ENCODE data around the gene VPS9D1. TPM values are rescaled to one million over a fixed set of nuclear protein-coding genes. Genes with fewer than 3 reads are reported as not detected.

VPS9D1 gene
- total and polyA plus RNA-seq, 2 of the 4 experiments (the other 2 are of a cell fraction), result 1.8 to 20.3 TPM

- TF ChIP-seq CHD1 (IDR thresholded peaks at IDR 0.05; ENCODE audit: low read depth, low read length), result no peak
- TF ChIP-seq USF2 (IDR thresholded peaks at IDR 0.05; ENCODE audit: low read depth, low read length), result no peak
- TF ChIP-seq POLR2A (IDR thresholded peaks at IDR 0.05; ENCODE audit: low read depth, low read length), result no peak
- H3K23ac ChIP-seq (ENCODE audit: low read depth, low read length), result no peak overlapping the region
- no peak overlapping the region for H2BK120ac ChIP-seq (ENCODE audit: low read depth, low read length)
- no peak overlapping the region for H4K8ac ChIP-seq (ENCODE audit: low read depth in 2 of 2, low read length in 2 of 2)
- H3K79me1 ChIP-seq (ENCODE audit: low read depth in 1 of 2, low read length in 2 of 2), result peaks cover 0 to 3% of the 10 kb centered on the region in 2 experiments; a peak in 1 of 4 replicates
- POLR2A ChIA-PET (ENCODE audit: unreplicated experiment), result no interaction called here
- 100% methylated on average over 2 of the region's 9 CpGs; no CpG with 5 or more reads in 1 of the 2 experiments for WGBS, 2 experiments (ENCODE audit: extremely low coverage in 2 of 2, insufficient read length in 1 of 2)
- H4K5ac ChIP-seq (ENCODE audit: low read depth, low read length), result no peak overlapping the region
- H3K4me3 ChIP-seq (ENCODE audit: insufficient read depth, low read depth, low read length), result no peak overlapping the region
- no peaks in the 10 kb centered on the region for H3K4me1 ChIP-seq (ENCODE audit: control insufficient read depth, insufficient read depth, low read length)
- no peak overlapping the region for H2BK5ac ChIP-seq (ENCODE audit: low read depth, low read length, poor library complexity, severe bottlenecking)
- no peak for DNase-seq
- no peak overlapping the region for H3K4me2 ChIP-seq (ENCODE audit: low read depth, low read length)
- in situ Hi-C loops (cut with MboI; ENCODE audit: low sequenced_read_pairs), result no loop called here
- CTCF ChIA-PET, result no interaction called here
- H3K4ac ChIP-seq (ENCODE audit: low read depth, low read length), result no peak overlapping the region
- no peaks in the 10 kb centered on the region for H3K9me3 ChIP-seq (ENCODE audit: control insufficient read depth, insufficient read depth, low read length)
- no TSS peak for BruUV-seq (replicated peaks)
- no peaks in the 10 kb centered on the region for H3K9me1 ChIP-seq (ENCODE audit: insufficient read depth, low read length)
- H2AK5ac ChIP-seq (ENCODE audit: low read depth, low read length), result no peak overlapping the region
- H2BK15ac ChIP-seq (ENCODE audit: low read depth, low read length), result no peak overlapping the region
- no peak for ATAC-seq (ENCODE audit: low read depth)
- no peak overlapping the region for H3K9ac ChIP-seq (ENCODE audit: low read depth, low read length)
- no peaks in the 10 kb centered on the region for H4K20me1 ChIP-seq (ENCODE audit: insufficient read depth, low read length)
- H3K56ac ChIP-seq (ENCODE audit: extremely low read depth, insufficient read depth, low read length), result no peak overlapping the region
- no peak overlapping the region for H3K18ac ChIP-seq (ENCODE audit: low read depth, low read length)
- H3K14ac ChIP-seq (replicated peaks; ENCODE audit: low read depth, low read length), result no peak overlapping the region
- dilution Hi-C loops (cut with HindIII; ENCODE audit: low sequenced_read_pairs, unreplicated experiment), result no loop called here
- H3K36me3 ChIP-seq (ENCODE audit: control insufficient read depth, insufficient read depth, low read length), result peaks cover 25% of the 10 kb centered on the region
- H2AFZ ChIP-seq (replicated peaks; ENCODE audit: low read length, poor library complexity), result no peak overlapping the region
- H3K27ac ChIP-seq (ENCODE audit: insufficient read depth, low read length), result no peak overlapping the region
- intact Hi-C loops (cut with micrococcal nuclease), result no loop called here
- no peak overlapping the region for H4K91ac ChIP-seq (ENCODE audit: insufficient read depth, low read depth, low read length)
- no peaks in the 10 kb centered on the region for H3K27me3 ChIP-seq (ENCODE audit: control insufficient read depth, insufficient read depth, low read length)
- no peak overlapping the region for H2AK9ac ChIP-seq (replicated peaks; ENCODE audit: low read depth, low read length, poor library complexity)
- no peak overlapping the region for H2BK20ac ChIP-seq (ENCODE audit: low read depth, low read length)
These were observed 27.4 kb upstream of the VPS9D1 start for GRCh38 chr16:89748076-89748475.

Data from IMR-90 (cell line).